GM19372 (cell line): ENCODE results near the gene RSRP1.

Source experiments
- ATAC-seq: cut with Tn5 transposase; IDR thresholded peaks from one replicate; pipeline ENCODE4 v1.9.1; 2021; ENCODE audit warnings: mild to moderate bottlenecking, low read depth, moderate library complexity; ENCODE audit not compliant: unreplicated experiment

Gene RSRP1

DNA sequence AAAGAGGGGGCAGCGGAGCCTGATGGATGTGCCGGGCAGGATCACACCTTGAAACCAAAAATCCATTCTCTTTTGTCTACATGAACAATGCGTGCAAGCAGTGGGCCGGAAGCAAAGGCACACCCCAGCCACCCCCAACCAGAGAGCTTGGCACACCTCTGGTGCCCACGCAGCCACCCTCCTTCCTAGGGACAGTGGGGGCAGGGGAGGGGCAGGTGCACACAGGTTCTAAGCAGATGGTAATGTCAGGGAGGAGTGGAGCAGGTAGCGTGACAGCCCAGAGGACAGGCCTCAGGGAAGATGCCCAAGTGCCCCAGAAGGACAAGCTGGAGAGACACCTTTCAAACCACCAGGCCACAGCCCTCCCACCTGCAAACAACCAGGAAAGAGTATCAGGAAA is 51.4 kb downstream of the RSRP1 start:
- no peak for ATAC-seq

- ATAC-seq, result no peak
Observed at GRCh38 chr1:25194572-25195020, 52.7 kb downstream of the RSRP1 start.

DNA sequence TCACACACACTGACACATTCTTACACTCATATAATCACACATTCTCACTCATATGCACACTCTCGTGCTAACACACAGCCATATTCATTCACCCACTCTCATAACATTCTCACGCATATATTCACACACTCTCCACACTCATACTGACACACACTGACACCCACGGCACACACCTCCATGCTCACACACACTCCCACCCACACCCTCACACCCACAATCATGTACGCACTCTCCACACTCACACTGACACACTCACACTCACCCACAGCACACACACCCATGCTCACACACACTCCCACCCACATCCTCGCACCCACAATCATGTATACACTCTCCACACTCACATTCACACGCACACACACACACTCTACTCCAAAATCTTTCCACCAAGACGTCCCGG is 53.2 kb downstream of the RSRP1 start:
- ATAC-seq, result no peak

DNA sequence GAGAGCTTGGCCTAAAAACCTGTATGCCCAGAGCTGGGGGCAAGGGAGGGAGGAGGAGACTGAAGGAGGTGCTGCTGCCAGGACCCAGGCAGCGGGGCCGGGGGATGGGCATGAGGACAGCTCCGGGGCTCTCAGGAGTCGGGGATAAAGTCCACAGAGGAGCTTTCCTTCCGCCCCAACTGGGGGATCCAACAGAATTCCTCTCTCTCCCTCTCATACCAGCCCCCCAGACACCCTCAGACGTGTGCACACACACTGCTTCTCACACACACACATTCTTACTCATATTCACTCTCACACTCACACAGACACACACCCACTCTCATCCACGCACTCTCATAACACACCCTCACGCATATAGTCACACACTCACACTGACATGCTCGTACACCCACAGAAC is 54.0 kb downstream of the RSRP1 start:
- no peak for ATAC-seq
